H1 (cell line): ENCODE data around the gene BSPRY. TPM values are rescaled to one million over a fixed set of nuclear protein-coding genes. Genes with fewer than 3 reads are reported as not detected.

Experiments
- BRCA1 ChIP-seq: IDR thresholded peaks from 2 replicates; pipeline ENCODE4 v1.6.1; 2012; ENCODE audit warnings: low read depth, low read length, improper control_type of control experiment
- CBX8 ChIP-seq: fragments of 300-800, 300-1000 bp; sonication (generic); IDR thresholded peaks from 2 replicates; pipeline ENCODE4 v1.7.1; 2016; ENCODE audit warnings: low read depth, low read length, borderline replicate concordance
- EGR1 ChIP-seq: IDR thresholded peaks from 2 replicates; pipeline ENCODE4 v1.6.1; 2011; ENCODE audit warnings: low read depth, low read length, borderline replicate concordance
- EZH2 ChIP-seq: fragments of 200-600 bp; sonication (generic); IDR thresholded peaks from 2 replicates; pipeline ENCODE4 v1.7.1; 2012; ENCODE audit warnings: low read depth, mild to moderate bottlenecking, moderate library complexity, low read length, inconsistent platforms; ENCODE audit not compliant: severe bottlenecking
- KDM4A ChIP-seq: IDR thresholded peaks from one replicate; pipeline ENCODE4 v1.7.1; 2012; ENCODE audit warnings: low read depth, mild to moderate bottlenecking, moderate library complexity, low read length, inconsistent platforms; ENCODE audit not compliant: severe bottlenecking
- POLR2AphosphoS5 ChIP-seq: IDR thresholded peaks from 2 replicates; pipeline ENCODE4 v1.6.1; 2011; ENCODE audit warnings: low read depth, low read length
- RNF2 ChIP-seq: fragments of 200-900, 300-1000 bp; sonication (generic); IDR thresholded peaks from 2 replicates; pipeline ENCODE4 v1.7.1; 2016; ENCODE audit warnings: borderline replicate concordance, low read depth, mild to moderate bottlenecking, antibody characterized with exemption, low read length; ENCODE audit not compliant: poor library complexity, severe bottlenecking; ENCODE audit errors: missing control alignments
- SIRT6 ChIP-seq: IDR thresholded peaks from one replicate; pipeline ENCODE4 v1.7.1; 2012; ENCODE audit warnings: low read length, inconsistent platforms
- polyA plus RNA-seq, 7 experiments: library from polyadenylated mRNA; depleted of rRNA in 3 of 7; stranded (reverse) in 5 of 7; unstranded in 2 of 7; fragments of >200 nt in 5 of 7; fragments of 200-250 nt in 2 of 7; gene quantifications; 1 replicate in 5 of 7; 2 replicates in 1 of 7; 4 replicates in 1 of 7; pipeline versions ENCODE4 v1.2.1 to v1.2.3, GENCODE V29; 2011 to 2013; ENCODE audit warnings: missing spikeins in 2 of 7, mixed read lengths in 2 of 7
- total RNA-seq: library from RNA; stranded (reverse); fragmentation: NEBNext Ultra II Directional; extraction: Animal tissue kit (Norgen Biotek cat#: 25700); gene quantifications from 2 replicates; pipeline ENCODE4 v1.2.1, GENCODE V29; 2021
- TF ChIP-seq, protein P1 (sequence below): fragments of 300-600 bp; sonication (generic); IDR thresholded peaks from 2 replicates; pipeline ENCODE4 v1.7.1; 2012; ENCODE audit warnings: low read length, moderate library complexity, mild to moderate bottlenecking, inconsistent platforms; ENCODE audit not compliant: insufficient replicate concordance
- TF ChIP-seq, protein P2 (sequence below): IDR thresholded peaks from 2 replicates; pipeline ENCODE4 v1.6.1; 2011; ENCODE audit warnings: low read length, improper control_type of control experiment

The BSPRY gene
- total and polyA plus RNA-seq, 2 of the 8 experiments (the other 6 are each of a cell fraction or from before 2014, with no cell fraction given) = 5.5 to 10.9 TPM

DNA sequence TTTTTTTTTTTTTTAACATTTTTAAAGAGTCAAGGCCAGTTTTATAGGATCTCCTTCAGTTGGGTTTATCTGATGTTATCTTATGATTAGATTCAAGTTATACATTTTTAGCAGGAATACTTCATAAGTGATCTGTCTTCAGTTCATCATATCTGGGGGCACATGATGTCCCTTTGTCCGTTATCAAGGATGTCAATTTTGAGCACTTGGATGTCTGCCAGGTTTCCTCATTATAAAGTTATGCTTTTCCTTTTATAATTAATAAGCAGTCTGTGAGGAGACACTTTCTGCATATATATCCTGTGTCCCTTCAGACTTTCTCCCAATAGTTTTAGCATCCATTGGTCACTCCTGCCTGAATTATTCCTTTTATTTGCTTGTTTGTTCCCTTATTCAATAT is 15.6 kb downstream of the BSPRY start (continued):
- TF ChIP-seq, protein P1, sequence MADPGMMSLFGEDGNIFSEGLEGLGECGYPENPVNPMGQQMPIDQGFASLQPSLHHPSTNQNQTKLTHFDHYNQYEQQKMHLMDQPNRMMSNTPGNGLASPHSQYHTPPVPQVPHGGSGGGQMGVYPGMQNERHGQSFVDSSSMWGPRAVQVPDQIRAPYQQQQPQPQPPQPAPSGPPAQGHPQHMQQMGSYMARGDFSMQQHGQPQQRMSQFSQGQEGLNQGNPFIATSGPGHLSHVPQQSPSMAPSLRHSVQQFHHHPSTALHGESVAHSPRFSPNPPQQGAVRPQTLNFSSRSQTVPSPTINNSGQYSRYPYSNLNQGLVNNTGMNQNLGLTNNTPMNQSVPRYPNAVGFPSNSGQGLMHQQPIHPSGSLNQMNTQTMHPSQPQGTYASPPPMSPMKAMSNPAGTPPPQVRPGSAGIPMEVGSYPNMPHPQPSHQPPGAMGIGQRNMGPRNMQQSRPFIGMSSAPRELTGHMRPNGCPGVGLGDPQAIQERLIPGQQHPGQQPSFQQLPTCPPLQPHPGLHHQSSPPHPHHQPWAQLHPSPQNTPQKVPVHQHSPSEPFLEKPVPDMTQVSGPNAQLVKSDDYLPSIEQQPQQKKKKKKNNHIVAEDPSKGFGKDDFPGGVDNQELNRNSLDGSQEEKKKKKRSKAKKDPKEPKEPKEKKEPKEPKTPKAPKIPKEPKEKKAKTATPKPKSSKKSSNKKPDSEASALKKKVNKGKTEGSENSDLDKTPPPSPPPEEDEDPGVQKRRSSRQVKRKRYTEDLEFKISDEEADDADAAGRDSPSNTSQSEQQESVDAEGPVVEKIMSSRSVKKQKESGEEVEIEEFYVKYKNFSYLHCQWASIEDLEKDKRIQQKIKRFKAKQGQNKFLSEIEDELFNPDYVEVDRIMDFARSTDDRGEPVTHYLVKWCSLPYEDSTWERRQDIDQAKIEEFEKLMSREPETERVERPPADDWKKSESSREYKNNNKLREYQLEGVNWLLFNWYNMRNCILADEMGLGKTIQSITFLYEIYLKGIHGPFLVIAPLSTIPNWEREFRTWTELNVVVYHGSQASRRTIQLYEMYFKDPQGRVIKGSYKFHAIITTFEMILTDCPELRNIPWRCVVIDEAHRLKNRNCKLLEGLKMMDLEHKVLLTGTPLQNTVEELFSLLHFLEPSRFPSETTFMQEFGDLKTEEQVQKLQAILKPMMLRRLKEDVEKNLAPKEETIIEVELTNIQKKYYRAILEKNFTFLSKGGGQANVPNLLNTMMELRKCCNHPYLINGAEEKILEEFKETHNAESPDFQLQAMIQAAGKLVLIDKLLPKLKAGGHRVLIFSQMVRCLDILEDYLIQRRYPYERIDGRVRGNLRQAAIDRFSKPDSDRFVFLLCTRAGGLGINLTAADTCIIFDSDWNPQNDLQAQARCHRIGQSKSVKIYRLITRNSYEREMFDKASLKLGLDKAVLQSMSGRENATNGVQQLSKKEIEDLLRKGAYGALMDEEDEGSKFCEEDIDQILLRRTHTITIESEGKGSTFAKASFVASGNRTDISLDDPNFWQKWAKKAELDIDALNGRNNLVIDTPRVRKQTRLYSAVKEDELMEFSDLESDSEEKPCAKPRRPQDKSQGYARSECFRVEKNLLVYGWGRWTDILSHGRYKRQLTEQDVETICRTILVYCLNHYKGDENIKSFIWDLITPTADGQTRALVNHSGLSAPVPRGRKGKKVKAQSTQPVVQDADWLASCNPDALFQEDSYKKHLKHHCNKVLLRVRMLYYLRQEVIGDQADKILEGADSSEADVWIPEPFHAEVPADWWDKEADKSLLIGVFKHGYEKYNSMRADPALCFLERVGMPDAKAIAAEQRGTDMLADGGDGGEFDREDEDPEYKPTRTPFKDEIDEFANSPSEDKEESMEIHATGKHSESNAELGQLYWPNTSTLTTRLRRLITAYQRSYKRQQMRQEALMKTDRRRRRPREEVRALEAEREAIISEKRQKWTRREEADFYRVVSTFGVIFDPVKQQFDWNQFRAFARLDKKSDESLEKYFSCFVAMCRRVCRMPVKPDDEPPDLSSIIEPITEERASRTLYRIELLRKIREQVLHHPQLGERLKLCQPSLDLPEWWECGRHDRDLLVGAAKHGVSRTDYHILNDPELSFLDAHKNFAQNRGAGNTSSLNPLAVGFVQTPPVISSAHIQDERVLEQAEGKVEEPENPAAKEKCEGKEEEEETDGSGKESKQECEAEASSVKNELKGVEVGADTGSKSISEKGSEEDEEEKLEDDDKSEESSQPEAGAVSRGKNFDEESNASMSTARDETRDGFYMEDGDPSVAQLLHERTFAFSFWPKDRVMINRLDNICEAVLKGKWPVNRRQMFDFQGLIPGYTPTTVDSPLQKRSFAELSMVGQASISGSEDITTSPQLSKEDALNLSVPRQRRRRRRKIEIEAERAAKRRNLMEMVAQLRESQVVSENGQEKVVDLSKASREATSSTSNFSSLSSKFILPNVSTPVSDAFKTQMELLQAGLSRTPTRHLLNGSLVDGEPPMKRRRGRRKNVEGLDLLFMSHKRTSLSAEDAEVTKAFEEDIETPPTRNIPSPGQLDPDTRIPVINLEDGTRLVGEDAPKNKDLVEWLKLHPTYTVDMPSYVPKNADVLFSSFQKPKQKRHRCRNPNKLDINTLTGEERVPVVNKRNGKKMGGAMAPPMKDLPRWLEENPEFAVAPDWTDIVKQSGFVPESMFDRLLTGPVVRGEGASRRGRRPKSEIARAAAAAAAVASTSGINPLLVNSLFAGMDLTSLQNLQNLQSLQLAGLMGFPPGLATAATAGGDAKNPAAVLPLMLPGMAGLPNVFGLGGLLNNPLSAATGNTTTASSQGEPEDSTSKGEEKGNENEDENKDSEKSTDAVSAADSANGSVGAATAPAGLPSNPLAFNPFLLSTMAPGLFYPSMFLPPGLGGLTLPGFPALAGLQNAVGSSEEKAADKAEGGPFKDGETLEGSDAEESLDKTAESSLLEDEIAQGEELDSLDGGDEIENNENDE = no peak
- no peak for TF ChIP-seq POLR2AphosphoS5
- no peak for TF ChIP-seq CBX8
- TF ChIP-seq, protein P2, sequence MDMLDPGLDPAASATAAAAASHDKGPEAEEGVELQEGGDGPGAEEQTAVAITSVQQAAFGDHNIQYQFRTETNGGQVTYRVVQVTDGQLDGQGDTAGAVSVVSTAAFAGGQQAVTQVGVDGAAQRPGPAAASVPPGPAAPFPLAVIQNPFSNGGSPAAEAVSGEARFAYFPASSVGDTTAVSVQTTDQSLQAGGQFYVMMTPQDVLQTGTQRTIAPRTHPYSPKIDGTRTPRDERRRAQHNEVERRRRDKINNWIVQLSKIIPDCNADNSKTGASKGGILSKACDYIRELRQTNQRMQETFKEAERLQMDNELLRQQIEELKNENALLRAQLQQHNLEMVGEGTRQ = no peak
- no peak for TF ChIP-seq EZH2
- TF ChIP-seq BRCA1 = no peak
- TF ChIP-seq KDM4A = no peak
- TF ChIP-seq RNF2 = no peak
- TF ChIP-seq SIRT6 = no peak
- no peak for TF ChIP-seq EGR1
